ENCODE measurements around the gene FOSL1.

GRCh38 chr11:65862191-65862735 is 37.9 kb downstream of the FOSL1 start:
- no peak for TF ChIP-seq CTCF (IDR thresholded peaks at IDR 0.05; ENCODE audit: low read depth, low read length, missing input control)
- TF ChIP-seq RAD21 (IDR thresholded peaks at IDR 0.05): no peak
- no peak for TF ChIP-seq HNF4A (conservative IDR thresholded peaks at IDR 0.05)
- TF ChIP-seq TAF1 (conservative IDR thresholded peaks at IDR 0.05): no peak
- TF ChIP-seq ATF3 (IDR thresholded peaks at IDR 0.05): no peak
- no peak for TF ChIP-seq EGR1 (IDR thresholded peaks at IDR 0.05; ENCODE audit: low read depth in 2 of 2)
- no peak for TF ChIP-seq FOXA1 (IDR thresholded peaks at IDR 0.05)
- no peak for TF ChIP-seq SP1 (IDR thresholded peaks at IDR 0.05)
- TF ChIP-seq YY1 (IDR thresholded peaks at IDR 0.05): no peak
- TF ChIP-seq HNF4G (IDR thresholded peaks at IDR 0.05): no peak
- TF ChIP-seq GABPA (IDR thresholded peaks at IDR 0.05 in 1 of 2, conservative IDR thresholded peaks at IDR 0.05 in 1 of 2): no peak

Data from liver (tissue), 3 donors.